Amniotic epithelial cell (primary cell): ENCODE measurements around the gene FKBP4.
"Not testable (repeated sequence)": the region's sequence is repeated elsewhere in the genome, so short reads cannot be mapped to it uniquely, and the experiment has no call there.

ENCODE experiments used
- DNase-seq: peaks from one replicate; pipeline ENCODE4 v3.0.0-alpha.2; 2010; ENCODE audit warnings: low read depth

The FKBP4 gene

GRCh38 chr12:2794736-2795289 lies at the start of gene FKBP4:
Gene FKBP4, plus strand, starts transcription at chr12:2794970. Its CDS starts 170 bp downstream, at chr12:2795140.
- peak; percentile 76 for DNase-seq

- no peak for DNase-seq
These were observed 49.1 kb upstream of the FKBP4 start for GRCh38 chr12:2745655-2746054.

GRCh38 chr12:2749580-2749979 lies 45.2 kb upstream of the FKBP4 start:
- no peak for DNase-seq

DNA sequence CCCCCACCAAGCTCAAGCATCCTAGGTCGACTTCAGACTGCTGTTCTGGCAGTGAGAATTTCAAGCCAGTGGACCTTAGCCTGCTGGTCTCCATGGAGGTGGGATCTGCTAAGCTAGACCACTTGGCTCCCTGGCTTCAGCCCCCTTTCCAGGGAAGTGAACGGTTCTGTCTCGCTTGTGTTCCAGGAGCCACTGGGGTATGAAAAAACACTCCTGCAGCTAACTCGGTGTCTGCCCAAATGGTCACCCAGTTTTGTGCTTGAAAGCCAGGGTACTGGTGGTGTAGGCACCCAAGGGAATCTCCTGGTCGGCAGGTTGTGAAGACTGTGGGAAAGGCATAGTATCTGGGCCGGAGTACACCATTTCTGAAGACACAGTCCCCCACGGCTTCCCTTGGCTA lies 44.6 kb upstream of the FKBP4 start:
- no peak for DNase-seq

- DNase-seq, result no peak
These were observed 43.5 kb upstream of the FKBP4 start for GRCh38 chr12:2751230-2751629.

GRCh38 chr12:2751686-2752085 lies 43.1 kb upstream of the FKBP4 start:
- no peak for DNase-seq

GRCh38 chr12:2752676-2753371 lies 41.9 kb upstream of the FKBP4 start:
- DNase-seq, result peak; percentile 29

GRCh38 chr12:2753536-2753935 lies 41.2 kb upstream of the FKBP4 start:
- no peak for DNase-seq

DNA sequence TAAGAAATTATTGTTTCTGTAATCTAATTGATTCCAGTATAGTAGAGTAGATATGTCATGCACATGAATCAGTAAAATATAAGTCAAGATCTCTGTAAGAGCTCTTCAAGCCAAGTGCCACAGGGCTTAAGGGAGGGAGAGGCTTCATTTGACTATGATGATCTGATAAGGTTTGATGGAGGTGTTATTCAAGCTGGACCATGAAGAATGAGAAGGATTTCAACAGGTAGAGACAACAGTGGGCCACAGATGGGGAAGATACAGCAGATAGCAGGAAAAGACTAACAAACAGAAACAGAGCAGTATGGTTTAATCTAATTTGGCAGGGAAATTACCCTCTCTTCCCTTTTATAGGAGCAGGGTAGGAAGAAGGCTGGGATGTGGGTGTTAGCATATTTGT lies 40.6 kb upstream of the FKBP4 start:
- DNase-seq, result no peak

- DNase-seq, result no peak
These were observed 38.0 kb upstream of the FKBP4 start for GRCh38 chr12:2756756-2757155.

GRCh38 chr12:2759733-2760132 lies 35.0 kb upstream of the FKBP4 start:
- DNase-seq, result no peak

DNA sequence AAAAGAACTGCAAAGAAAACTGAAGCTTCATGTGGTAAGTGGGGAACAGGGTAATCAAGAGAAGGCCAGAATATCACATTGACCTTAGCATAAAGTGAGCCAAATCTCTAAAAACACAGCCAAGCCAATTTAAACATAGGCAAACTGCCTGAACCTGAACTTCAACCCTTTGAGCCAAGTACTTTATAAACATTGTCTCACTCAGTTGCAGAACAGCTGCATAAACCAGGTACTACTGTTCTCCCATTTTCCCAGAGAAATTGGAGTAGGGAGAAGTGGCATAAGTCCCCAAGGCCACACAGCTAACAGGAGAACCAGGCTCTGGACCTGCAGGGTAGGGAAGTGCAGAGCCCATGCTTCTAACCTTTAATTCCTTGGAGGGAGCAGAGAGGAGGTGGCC lies 30.4 kb upstream of the FKBP4 start:
- DNase-seq, result no peak

DNA sequence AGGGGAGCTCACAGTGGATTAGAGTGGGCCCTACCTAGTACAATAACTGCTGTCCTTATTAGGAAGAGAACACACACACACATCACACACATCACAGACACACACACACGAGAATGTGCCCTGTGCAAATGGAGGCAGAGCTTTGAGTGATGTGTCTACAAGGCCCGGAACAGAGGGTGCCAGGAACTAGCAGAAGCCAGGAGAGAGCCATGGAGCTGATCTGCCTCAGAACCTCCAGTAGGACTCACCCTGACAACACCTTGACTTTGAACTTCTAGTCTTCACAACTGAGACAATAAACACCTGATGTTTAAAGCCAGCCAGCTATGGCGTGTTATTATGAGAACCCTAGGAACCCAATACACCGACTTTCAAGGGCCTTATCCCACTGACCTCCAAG lies 29.7 kb upstream of the FKBP4 start:
- DNase-seq, result no peak

- DNase-seq, result no peak
These were observed 29.2 kb upstream of the FKBP4 start for GRCh38 chr12:2765608-2766007.

DNA sequence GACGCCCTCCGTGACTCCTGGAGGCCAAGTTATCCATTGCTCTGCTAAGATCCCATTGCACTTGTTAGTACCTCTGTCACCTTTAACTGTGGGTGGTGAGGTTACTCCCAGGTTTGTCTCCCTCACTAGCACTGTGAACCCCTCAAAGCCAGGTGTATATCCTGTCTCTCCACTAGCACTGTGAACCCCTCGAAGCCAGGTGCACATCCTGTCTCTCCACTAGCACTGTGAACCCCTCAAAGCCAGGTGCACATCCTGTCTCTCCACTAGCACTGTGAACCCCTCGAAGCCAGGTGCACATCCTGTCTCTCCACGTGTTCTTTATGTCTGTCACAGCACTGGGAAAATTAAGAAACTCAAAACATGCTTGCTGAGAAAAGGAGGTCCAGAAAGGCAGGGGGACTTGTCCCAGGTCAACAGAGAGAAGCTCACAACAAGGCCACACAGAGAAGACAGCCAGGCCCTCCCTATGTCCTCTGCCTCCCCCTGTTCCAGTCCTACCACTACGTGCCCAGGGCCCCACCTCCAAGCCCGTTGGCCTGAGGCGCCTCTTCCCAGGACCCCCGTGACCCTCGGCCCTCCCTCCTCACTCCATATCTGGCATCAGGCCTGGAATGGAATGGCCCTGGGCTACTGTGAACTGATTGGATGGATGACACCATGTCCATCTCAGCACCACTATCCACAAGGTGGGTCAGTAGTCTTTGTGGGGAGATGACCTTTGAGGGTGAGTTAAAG lies 26.4 kb upstream of the FKBP4 start:
- DNase-seq, result no peak

GRCh38 chr12:2769866-2770533 lies 24.8 kb upstream of the FKBP4 start:
- no peak for DNase-seq

GRCh38 chr12:2770544-2770943 lies 24.2 kb upstream of the FKBP4 start:
- not testable (repeated sequence) for DNase-seq

DNA sequence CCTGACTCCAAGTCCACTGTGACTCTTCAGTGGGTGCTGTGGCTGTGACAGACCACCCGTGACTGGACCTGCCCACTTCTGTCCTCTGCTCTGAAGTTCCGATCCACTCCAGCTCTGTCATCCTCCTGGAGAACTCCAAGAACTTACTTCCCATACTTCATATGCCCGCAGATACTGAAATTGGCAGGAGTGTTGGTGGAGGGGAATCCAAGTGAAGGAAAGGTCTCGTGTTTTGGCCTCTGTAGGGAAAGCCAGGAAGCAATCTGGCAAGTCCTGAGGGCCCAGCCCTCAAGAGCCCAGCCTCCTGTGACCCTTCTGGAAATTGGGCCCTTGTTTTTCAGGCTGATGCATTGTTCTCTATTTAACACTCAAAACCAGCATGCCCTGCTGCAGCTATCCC lies 22.4 kb upstream of the FKBP4 start:
- no peak for DNase-seq

DNA sequence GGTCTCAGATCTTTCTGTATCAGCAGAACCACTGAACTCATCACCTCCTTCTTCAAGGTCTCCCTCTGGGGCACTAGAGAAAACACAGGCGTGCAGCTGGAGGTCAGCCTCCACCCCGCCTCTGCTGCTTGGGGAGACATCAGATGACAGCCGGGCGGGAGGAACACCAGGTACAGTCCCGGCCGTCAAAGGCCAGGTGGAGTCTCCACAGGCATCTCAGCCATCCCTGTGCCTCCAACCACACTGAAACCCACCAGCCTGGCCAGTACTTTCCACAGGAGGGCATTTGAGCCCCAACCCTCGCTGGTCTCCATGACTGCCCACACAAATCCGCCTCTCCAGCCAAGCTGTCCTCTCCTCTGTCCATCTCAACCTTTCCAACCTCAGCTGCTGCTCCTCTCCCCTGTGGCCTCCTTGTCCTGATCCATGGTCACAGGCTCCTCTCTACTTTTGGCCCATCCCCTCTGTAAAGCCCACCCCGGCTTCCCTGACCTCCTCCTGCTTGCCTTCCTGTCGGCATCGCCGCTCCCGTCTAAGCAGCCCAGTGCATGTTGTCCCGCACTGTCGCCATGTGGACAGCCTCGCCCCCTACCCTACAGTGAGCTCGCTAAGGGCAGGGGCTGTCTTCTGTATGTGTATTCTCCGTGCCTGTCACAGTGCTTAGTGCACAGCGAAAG lies 21.4 kb upstream of the FKBP4 start:
- DNase-seq, result no peak

- no peak for DNase-seq
These were observed 19.3 kb upstream of the FKBP4 start for GRCh38 chr12:2775431-2775830.

- no peak for DNase-seq
These were observed 18.5 kb upstream of the FKBP4 start for GRCh38 chr12:2776129-2776806.

GRCh38 chr12:2779281-2779680 lies 15.5 kb upstream of the FKBP4 start:
- no peak for DNase-seq
